Measurements from ENCODE around the gene ALKBH2.
A peak's percentile ranks its signal among the peaks of the same experiment; 100 is the strongest.

- TF ChIP-seq CTCF (IDR thresholded peaks at IDR 0.05) (no peak), POLR2A (IDR thresholded peaks at IDR 0.05) (peak; percentile 47 to 82)
These were observed 4.9 kb upstream of the ALKBH2 start for GRCh38 chr12:109098183-109098604.

Measured in adrenal gland (tissue), 5 donors.